Activated naive CD8-positive, alpha-beta T cell treated with anti-CD3 and anti-CD28 coated beads, Interleukin-2, amount 50 U/mL, for 24 hours (primary cell): ENCODE measurements around the gene CNTNAP2.
A peak's percentile ranks its signal among the peaks of the same experiment; 100 is the strongest.

Experiments used
- ATAC-seq: fragments of 150-1000 bp; cut with Tn5 transposase; one replicate; pipeline ENCODE4 v1.10.0; 2021
- DNase-seq: peaks from one replicate; pipeline ENCODE4 v3.0.0; 2021
- H3K27ac Mint-ChIP-seq: one replicate; pipeline ENCODE4 v1.8.0; 2021; ENCODE audit warnings: mild to moderate bottlenecking, mixed read lengths
- H3K27me3 Mint-ChIP-seq: one replicate; pipeline ENCODE4 v1.8.0; 2021; ENCODE audit warnings: mixed read lengths
- H3K36me3 Mint-ChIP-seq: one replicate; pipeline ENCODE4 v1.8.0; 2021; ENCODE audit warnings: low read depth, mixed read lengths
- H3K4me1 Mint-ChIP-seq: one replicate; pipeline ENCODE4 v1.8.0; 2021; ENCODE audit warnings: mixed read lengths
- H3K4me3 Mint-ChIP-seq: one replicate; pipeline ENCODE4 v1.8.0; 2021; ENCODE audit warnings: mild to moderate bottlenecking, moderate library complexity, mixed read lengths
- H3K9me3 Mint-ChIP-seq: one replicate; pipeline ENCODE4 v1.8.0; 2021; ENCODE audit warnings: mixed read lengths

CNTNAP2 gene

GRCh38 chr7:148256433-148256832, 2139.8 kb downstream of the CNTNAP2 start:
- Mint-ChIP-seq H3K27me3 (no peaks in the 10 kb centered on the region), H3K36me3 (no peaks in the 10 kb centered on the region), H3K27ac (no peak overlapping the region), H3K4me3 (no peak overlapping the region), H3K4me1 (no peaks in the 10 kb centered on the region), H3K9me3 (peaks cover 8% of the 10 kb centered on the region)
- DNase-seq (no peak), ATAC-seq (no peak)

GRCh38 chr7:148260599-148260998, 2144.0 kb downstream of the CNTNAP2 start:
- no peak overlapping the region for H3K4me3 Mint-ChIP-seq
- ATAC-seq (no peak), DNase-seq (no peak)
- no peaks in the 10 kb centered on the region for H3K36me3 Mint-ChIP-seq
- peaks cover 7% of the 10 kb centered on the region for H3K27me3 Mint-ChIP-seq
- peaks cover 7% of the 10 kb centered on the region for H3K4me1 Mint-ChIP-seq
- no peak overlapping the region for H3K27ac Mint-ChIP-seq
- H3K9me3 Mint-ChIP-seq: no peaks in the 10 kb centered on the region

GRCh38 chr7:148261523-148261922, 2144.9 kb downstream of the CNTNAP2 start:
- H3K36me3 Mint-ChIP-seq: no peaks in the 10 kb centered on the region

GRCh38 chr7:148261996-148262688, 2145.5 kb downstream of the CNTNAP2 start:
- ATAC-seq (no peak), DNase-seq (no peak)
- Mint-ChIP-seq H3K27ac (no peak overlapping the region), H3K4me1 (peaks cover 7% of the 10 kb centered on the region), H3K36me3 (no peaks in the 10 kb centered on the region), H3K9me3 (no peaks in the 10 kb centered on the region), H3K27me3 (peaks cover 7% of the 10 kb centered on the region), H3K4me3 (peak overlapping the region; percentile 56)

More at GRCh38 chr7:148261523-148261922, 2144.9 kb downstream of the CNTNAP2 start:
- peaks cover 7% of the 10 kb centered on the region for H3K4me1 Mint-ChIP-seq
- no peak overlapping the region for H3K27ac Mint-ChIP-seq
- no peaks in the 10 kb centered on the region for H3K9me3 Mint-ChIP-seq
- ATAC-seq (no peak), DNase-seq (no peak)
- H3K4me3 Mint-ChIP-seq: no peak overlapping the region
- H3K27me3 Mint-ChIP-seq: peaks cover 7% of the 10 kb centered on the region

GRCh38 chr7:148262721-148263229, 2146.2 kb downstream of the CNTNAP2 start:
- peak; percentile 74 for DNase-seq
- Mint-ChIP-seq H3K36me3 (no peaks in the 10 kb centered on the region), H3K4me3 (peak overlapping the region; percentile 56), H3K27ac (peak overlapping the region; percentile 3), H3K9me3 (no peaks in the 10 kb centered on the region), H3K4me1 (peaks cover 7% of the 10 kb centered on the region), H3K27me3 (peaks cover 7% of the 10 kb centered on the region)
- peak; percentile 65 for ATAC-seq

GRCh38 chr7:148264933-148265557, 2148.4 kb downstream of the CNTNAP2 start:
- Mint-ChIP-seq H3K27me3 (peaks cover 7% of the 10 kb centered on the region), H3K36me3 (no peaks in the 10 kb centered on the region), H3K27ac (no peak overlapping the region), H3K9me3 (no peaks in the 10 kb centered on the region), H3K4me1 (peaks cover 7% of the 10 kb centered on the region), H3K4me3 (no peak overlapping the region)
- ATAC-seq (no peak), DNase-seq (no peak)

DNA sequence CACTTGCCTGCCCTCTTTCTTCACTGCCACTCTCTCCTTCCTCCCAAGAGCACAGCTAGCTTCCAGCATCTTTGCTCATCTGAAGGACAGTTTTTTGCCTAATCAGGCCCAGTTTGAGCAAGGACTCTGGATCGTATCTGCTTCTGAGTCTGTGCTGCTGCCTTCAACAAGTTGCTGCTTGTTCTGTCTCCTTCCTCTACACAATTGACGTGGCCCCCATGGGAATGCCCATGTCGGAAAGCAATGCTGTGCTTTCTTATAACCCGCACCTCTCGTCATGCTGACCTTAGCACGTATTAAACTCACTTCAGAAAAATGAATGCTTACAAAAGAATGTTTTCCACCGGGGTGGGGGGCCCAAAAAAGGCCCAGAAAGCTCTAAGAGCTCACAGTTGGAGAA, 2149.3 kb downstream of the CNTNAP2 start:
- Mint-ChIP-seq H3K4me1 (peaks cover 7% of the 10 kb centered on the region), H3K27me3 (peaks cover 7% of the 10 kb centered on the region), H3K27ac (no peak overlapping the region), H3K4me3 (no peak overlapping the region), H3K36me3 (no peaks in the 10 kb centered on the region), H3K9me3 (no peaks in the 10 kb centered on the region)
- ATAC-seq (no peak), DNase-seq (no peak)

GRCh38 chr7:148266795-148267194, 2150.2 kb downstream of the CNTNAP2 start:
- H3K9me3 Mint-ChIP-seq: no peaks in the 10 kb centered on the region
- H3K4me3 Mint-ChIP-seq: no peak overlapping the region
- peaks cover 7% of the 10 kb centered on the region for H3K4me1 Mint-ChIP-seq
- H3K27ac Mint-ChIP-seq: no peak overlapping the region
- DNase-seq: no peak
- no peak for ATAC-seq
- peaks cover 7% of the 10 kb centered on the region for H3K27me3 Mint-ChIP-seq
- no peaks in the 10 kb centered on the region for H3K36me3 Mint-ChIP-seq

- H3K36me3 Mint-ChIP-seq: no peaks in the 10 kb centered on the region
- H3K4me3 Mint-ChIP-seq: no peak overlapping the region
- H3K27me3 Mint-ChIP-seq: no peaks in the 10 kb centered on the region
- ATAC-seq: no peak
- no peaks in the 10 kb centered on the region for H3K4me1 Mint-ChIP-seq
- DNase-seq: no peak
- no peaks in the 10 kb centered on the region for H3K9me3 Mint-ChIP-seq
- no peak overlapping the region for H3K27ac Mint-ChIP-seq
Observed at GRCh38 chr7:148270576-148270975, 2154.0 kb downstream of the CNTNAP2 start.

GRCh38 chr7:148274118-148274517, 2157.5 kb downstream of the CNTNAP2 start:
- no peak overlapping the region for H3K4me3 Mint-ChIP-seq
- H3K4me1 Mint-ChIP-seq: no peaks in the 10 kb centered on the region
- H3K9me3 Mint-ChIP-seq: no peaks in the 10 kb centered on the region
- H3K36me3 Mint-ChIP-seq: no peaks in the 10 kb centered on the region
- H3K27me3 Mint-ChIP-seq: peaks cover under 1% of the 10 kb centered on the region
- H3K27ac Mint-ChIP-seq: no peak overlapping the region
- DNase-seq (no peak), ATAC-seq (no peak)

- DNase-seq (no peak), ATAC-seq (no peak)
- H3K4me1 Mint-ChIP-seq: no peaks in the 10 kb centered on the region
- H3K27me3 Mint-ChIP-seq: peaks cover 5% of the 10 kb centered on the region
- H3K27ac Mint-ChIP-seq: no peak overlapping the region
- no peaks in the 10 kb centered on the region for H3K9me3 Mint-ChIP-seq
- no peak overlapping the region for H3K4me3 Mint-ChIP-seq
- no peaks in the 10 kb centered on the region for H3K36me3 Mint-ChIP-seq
Observed at GRCh38 chr7:148275359-148275890, 2158.8 kb downstream of the CNTNAP2 start.

DNA sequence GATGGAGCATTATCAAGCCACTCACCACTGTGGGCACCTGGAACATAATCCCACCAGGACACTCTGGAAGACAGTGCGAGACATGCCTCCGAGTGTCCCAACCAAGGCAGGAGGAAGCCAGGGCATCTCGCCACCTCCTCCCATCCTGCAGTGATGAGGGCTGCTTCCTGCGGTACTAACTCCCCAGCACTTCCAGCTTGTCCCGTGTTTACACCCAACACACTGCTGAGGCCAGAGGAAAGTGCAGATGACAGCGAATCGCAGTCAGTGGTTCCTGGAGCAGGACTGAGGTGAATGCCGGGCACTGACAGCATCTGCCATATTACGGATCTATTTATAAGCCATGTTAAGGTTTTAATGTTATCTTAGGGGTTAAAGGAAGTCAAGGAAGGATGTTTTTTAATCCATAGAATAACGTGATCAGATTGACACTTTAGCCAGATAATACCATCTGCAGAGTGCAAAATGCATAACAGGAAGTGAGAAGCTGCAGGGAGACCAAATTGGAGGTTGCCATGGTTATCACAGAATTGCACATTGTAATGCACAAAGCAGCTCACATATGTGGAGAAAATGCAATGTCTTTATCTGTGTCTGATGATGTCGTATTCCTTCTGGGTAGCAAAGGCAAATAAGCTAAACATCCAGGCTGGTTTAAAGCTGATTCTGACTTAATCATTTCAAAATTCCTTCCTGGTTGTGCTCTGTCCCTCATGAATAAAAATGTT, 2159.9 kb downstream of the CNTNAP2 start:
- ATAC-seq (no peak), DNase-seq (no peak)
- no peaks in the 10 kb centered on the region for H3K9me3 Mint-ChIP-seq
- H3K36me3 Mint-ChIP-seq: no peaks in the 10 kb centered on the region
- peaks cover 5% of the 10 kb centered on the region for H3K27me3 Mint-ChIP-seq
- no peaks in the 10 kb centered on the region for H3K4me1 Mint-ChIP-seq
- H3K4me3 Mint-ChIP-seq: no peak overlapping the region
- no peak overlapping the region for H3K27ac Mint-ChIP-seq

GRCh38 chr7:148277042-148277660, 2160.6 kb downstream of the CNTNAP2 start:
- Mint-ChIP-seq H3K4me3 (no peak overlapping the region), H3K4me1 (no peaks in the 10 kb centered on the region), H3K27ac (no peak overlapping the region), H3K27me3 (peaks cover 5% of the 10 kb centered on the region), H3K36me3 (no peaks in the 10 kb centered on the region), H3K9me3 (no peaks in the 10 kb centered on the region)
- ATAC-seq (no peak), DNase-seq (no peak)

- ATAC-seq (no peak), DNase-seq (no peak)
- H3K36me3 Mint-ChIP-seq: no peaks in the 10 kb centered on the region
- H3K27ac Mint-ChIP-seq: no peak overlapping the region
- H3K9me3 Mint-ChIP-seq: peaks cover 5% of the 10 kb centered on the region
- H3K4me3 Mint-ChIP-seq: no peak overlapping the region
- no peaks in the 10 kb centered on the region for H3K27me3 Mint-ChIP-seq
- H3K4me1 Mint-ChIP-seq: no peaks in the 10 kb centered on the region
Observed at GRCh38 chr7:148286150-148286549, 2169.5 kb downstream of the CNTNAP2 start.
